ENCODE data around the gene IRF2BPL.

DNA sequence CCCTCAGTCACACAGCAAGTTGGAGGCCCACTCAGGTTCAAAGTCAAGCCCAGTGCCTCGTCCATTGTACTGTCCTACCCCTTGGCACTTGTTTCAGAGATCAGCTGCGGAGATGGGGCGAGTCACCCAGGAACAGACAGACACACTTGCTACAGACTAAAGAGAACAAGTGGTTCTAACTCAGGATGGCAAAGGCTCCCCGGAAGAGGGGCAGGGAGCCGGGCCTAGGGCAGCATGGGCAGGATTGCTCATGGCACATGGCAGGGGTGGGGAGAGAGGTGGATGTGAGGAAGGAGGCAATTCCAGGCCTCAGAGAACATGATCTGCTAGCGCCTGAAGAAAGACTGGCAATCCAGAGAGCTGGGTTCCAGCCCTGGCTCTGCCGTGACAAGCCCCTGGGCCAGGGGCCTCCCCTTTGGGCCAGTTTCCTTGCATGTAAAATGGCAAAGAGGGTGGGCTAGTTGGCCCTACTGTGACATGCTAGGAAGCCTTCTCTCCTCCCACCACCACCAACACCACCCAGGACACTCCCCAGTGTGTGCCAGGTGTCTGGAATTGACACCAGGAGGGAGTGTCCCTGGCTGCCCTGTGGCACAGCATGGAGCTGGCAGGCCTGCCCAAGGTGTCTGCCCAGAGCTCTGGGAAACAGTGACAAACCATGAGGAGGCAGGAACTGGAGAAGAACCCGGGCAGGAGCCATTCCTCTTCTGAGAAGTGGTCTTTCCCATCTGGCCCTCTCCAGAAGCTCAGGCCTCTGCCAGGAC, 24.0 kb upstream of the IRF2BPL start:
- TF ChIP-seq, protein P1, sequence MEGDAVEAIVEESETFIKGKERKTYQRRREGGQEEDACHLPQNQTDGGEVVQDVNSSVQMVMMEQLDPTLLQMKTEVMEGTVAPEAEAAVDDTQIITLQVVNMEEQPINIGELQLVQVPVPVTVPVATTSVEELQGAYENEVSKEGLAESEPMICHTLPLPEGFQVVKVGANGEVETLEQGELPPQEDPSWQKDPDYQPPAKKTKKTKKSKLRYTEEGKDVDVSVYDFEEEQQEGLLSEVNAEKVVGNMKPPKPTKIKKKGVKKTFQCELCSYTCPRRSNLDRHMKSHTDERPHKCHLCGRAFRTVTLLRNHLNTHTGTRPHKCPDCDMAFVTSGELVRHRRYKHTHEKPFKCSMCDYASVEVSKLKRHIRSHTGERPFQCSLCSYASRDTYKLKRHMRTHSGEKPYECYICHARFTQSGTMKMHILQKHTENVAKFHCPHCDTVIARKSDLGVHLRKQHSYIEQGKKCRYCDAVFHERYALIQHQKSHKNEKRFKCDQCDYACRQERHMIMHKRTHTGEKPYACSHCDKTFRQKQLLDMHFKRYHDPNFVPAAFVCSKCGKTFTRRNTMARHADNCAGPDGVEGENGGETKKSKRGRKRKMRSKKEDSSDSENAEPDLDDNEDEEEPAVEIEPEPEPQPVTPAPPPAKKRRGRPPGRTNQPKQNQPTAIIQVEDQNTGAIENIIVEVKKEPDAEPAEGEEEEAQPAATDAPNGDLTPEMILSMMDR (IDR thresholded peaks at IDR 0.05; ENCODE audit: low read depth, low read length, missing input control): no peak
- TF ChIP-seq, protein P2, sequence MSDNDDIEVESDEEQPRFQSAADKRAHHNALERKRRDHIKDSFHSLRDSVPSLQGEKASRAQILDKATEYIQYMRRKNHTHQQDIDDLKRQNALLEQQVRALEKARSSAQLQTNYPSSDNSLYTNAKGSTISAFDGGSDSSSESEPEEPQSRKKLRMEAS (IDR thresholded peaks at IDR 0.05): no peak
- TF ChIP-seq JUND (IDR thresholded peaks at IDR 0.05) (no peak), GABPA (IDR thresholded peaks at IDR 0.05 in 1 of 2, conservative IDR thresholded peaks at IDR 0.05 in 1 of 2) (no peak), SP1 (IDR thresholded peaks at IDR 0.05) (no peak)
- TF ChIP-seq, protein P3, sequence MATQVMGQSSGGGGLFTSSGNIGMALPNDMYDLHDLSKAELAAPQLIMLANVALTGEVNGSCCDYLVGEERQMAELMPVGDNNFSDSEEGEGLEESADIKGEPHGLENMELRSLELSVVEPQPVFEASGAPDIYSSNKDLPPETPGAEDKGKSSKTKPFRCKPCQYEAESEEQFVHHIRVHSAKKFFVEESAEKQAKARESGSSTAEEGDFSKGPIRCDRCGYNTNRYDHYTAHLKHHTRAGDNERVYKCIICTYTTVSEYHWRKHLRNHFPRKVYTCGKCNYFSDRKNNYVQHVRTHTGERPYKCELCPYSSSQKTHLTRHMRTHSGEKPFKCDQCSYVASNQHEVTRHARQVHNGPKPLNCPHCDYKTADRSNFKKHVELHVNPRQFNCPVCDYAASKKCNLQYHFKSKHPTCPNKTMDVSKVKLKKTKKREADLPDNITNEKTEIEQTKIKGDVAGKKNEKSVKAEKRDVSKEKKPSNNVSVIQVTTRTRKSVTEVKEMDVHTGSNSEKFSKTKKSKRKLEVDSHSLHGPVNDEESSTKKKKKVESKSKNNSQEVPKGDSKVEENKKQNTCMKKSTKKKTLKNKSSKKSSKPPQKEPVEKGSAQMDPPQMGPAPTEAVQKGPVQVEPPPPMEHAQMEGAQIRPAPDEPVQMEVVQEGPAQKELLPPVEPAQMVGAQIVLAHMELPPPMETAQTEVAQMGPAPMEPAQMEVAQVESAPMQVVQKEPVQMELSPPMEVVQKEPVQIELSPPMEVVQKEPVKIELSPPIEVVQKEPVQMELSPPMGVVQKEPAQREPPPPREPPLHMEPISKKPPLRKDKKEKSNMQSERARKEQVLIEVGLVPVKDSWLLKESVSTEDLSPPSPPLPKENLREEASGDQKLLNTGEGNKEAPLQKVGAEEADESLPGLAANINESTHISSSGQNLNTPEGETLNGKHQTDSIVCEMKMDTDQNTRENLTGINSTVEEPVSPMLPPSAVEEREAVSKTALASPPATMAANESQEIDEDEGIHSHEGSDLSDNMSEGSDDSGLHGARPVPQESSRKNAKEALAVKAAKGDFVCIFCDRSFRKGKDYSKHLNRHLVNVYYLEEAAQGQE (IDR thresholded peaks at IDR 0.05): no peak
- TF ChIP-seq, protein P4, sequence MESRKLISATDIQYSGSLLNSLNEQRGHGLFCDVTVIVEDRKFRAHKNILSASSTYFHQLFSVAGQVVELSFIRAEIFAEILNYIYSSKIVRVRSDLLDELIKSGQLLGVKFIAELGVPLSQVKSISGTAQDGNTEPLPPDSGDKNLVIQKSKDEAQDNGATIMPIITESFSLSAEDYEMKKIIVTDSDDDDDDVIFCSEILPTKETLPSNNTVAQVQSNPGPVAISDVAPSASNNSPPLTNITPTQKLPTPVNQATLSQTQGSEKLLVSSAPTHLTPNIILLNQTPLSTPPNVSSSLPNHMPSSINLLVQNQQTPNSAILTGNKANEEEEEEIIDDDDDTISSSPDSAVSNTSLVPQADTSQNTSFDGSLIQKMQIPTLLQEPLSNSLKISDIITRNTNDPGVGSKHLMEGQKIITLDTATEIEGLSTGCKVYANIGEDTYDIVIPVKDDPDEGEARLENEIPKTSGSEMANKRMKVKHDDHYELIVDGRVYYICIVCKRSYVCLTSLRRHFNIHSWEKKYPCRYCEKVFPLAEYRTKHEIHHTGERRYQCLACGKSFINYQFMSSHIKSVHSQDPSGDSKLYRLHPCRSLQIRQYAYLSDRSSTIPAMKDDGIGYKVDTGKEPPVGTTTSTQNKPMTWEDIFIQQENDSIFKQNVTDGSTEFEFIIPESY (IDR thresholded peaks at IDR 0.05): no peak
